GM19438 (cell line): Measurements from ENCODE around the gene VN1R4.
"Not testable (repeated sequence)": the region's sequence is repeated elsewhere in the genome, so short reads cannot be mapped to it uniquely, and the experiment has no call there.

ENCODE experiments used
- ATAC-seq: cut with Tn5 transposase; IDR thresholded peaks from one replicate; pipeline ENCODE4 v1.9.1; 2021; ENCODE audit warnings: low read depth; ENCODE audit not compliant: unreplicated experiment

VN1R4 gene

GRCh38 chr19:53267623-53268022 is at the start of gene VN1R4:
Gene VN1R4, minus strand, starts transcription at chr19:53267723. Its CDS starts 58 bp downstream, at chr19:53267665.
- not testable (repeated sequence) for ATAC-seq

- no peak for ATAC-seq
Measured at GRCh38 chr19:53311897-53312296, 44.4 kb upstream of the VN1R4 start.

DNA sequence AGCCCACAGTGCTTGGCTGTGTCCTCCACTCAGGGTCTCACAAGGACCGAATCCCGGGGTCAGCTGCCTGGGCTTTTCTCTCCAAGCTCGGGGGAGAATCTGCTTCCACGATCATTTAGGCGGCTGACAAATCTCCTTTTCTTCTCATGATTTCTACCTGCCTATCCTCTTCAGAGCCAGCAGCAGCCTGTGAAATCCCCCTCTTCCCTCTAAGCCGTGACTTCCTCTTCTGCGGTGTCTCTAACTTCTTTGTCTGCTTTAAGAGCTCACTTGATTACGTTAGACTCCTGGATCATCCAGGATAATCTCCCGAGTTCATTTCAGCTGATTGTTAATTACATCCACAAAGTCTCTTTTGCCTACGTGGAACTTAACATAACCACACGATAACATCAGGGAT is 43.5 kb upstream of the VN1R4 start:
- ATAC-seq: no peak

GRCh38 chr19:53308339-53308811 is 40.9 kb upstream of the VN1R4 start:
- ATAC-seq: no peak

DNA sequence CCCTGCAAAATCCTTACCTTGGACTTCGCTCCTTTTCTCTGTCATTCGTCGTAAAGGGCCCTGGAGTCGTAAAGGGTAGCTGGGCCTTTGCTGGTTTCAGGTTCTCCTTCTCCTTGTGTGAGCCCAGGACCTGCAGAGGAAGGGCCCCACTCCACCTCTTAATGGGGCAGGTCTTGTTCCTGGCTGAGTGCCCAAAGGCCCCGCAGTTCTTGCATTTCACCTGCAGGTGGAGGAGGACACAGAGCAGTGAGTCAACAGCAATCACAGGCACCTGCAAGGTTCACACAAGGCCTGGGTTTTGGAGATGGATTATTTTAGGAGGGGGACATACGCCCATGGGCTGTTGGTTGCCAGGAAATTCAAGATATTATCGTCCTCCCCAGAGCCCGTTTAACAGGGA is 33.8 kb upstream of the VN1R4 start:
- ATAC-seq: not testable (repeated sequence)

- ATAC-seq: no peak
Measured at GRCh38 chr19:53294786-53295441, 27.4 kb upstream of the VN1R4 start.

- ATAC-seq: no peak
Measured at GRCh38 chr19:53290758-53291549, 23.4 kb upstream of the VN1R4 start.

- no peak for ATAC-seq
Measured at GRCh38 chr19:53285087-53285486, 17.6 kb upstream of the VN1R4 start.

DNA sequence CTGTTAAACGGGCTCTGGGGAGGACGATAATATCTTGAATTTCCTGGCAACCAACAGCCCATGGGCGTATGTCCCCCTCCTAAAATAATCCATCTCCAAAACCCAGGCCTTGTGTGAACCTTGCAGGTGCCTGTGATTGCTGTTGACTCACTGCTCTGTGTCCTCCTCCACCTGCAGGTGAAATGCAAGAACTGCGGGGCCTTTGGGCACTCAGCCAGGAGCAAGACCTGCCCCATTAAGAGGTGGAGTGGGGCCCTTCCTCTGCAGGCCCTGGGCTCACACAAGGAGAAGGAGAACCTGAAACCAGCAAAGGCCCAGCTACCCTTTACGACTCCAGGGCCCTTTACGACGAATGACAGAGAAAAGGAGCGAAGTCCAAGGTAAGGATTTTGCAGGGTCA is 14.4 kb upstream of the VN1R4 start:
- ATAC-seq: not testable (repeated sequence)

DNA sequence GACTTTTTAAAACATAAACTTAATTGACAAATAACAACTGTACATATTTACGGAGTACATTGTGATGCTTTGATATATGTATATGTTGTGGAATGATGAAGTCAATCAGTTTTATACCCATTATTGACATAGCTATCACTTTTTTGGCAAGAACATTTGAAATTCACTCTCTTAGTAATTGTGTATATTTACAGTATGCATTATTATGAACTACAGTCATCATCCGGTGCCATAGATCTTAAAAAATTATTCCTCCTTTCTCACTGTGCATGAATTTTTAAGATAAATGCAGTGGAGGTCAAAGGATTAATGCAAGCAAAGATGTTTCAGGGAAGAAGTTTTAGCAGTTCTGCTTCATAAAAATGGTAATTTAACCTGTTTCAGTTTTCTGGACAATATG is 8.0 kb upstream of the VN1R4 start:
- ATAC-seq: no peak

DNA sequence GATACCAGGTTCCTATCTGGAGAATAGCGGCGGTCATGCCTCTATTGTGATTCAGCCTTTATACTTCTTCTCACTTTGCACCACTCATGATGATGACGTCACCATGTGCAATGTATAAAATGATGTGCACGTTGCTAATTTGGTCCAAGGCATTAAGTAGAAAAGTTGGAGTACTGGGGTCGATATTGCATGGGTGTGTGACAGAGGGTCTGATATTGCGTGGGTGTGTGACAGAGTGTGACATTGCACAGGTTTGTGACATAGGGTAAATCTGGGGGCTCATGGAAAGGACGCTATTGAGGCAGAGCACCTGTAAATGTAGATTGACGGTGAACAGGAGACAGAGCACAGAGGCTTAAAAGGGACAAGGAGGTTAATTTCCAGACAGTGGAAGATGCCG is 4.5 kb upstream of the VN1R4 start:
- ATAC-seq: no peak

DNA sequence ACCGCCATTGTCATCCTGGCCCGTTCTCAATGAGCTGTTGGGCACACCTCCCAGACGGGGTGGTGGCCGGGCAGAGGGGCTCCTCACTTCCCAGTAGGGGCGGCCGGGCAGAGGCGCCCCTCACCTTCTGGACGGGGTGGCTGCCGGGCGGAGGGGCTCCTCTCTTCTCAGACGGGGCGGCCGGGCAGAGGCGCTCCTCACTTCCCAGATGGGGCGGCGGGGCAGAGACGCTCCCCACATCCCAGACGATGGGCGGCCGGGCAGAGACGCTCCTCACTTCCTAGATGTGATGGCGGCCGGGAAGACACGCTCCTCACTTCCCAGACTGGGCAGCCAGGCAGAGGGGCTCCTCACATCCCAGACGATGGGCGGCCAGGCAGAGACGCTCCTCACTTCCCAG is 2.3 kb upstream of the VN1R4 start:
- ATAC-seq: not testable (repeated sequence)

DNA sequence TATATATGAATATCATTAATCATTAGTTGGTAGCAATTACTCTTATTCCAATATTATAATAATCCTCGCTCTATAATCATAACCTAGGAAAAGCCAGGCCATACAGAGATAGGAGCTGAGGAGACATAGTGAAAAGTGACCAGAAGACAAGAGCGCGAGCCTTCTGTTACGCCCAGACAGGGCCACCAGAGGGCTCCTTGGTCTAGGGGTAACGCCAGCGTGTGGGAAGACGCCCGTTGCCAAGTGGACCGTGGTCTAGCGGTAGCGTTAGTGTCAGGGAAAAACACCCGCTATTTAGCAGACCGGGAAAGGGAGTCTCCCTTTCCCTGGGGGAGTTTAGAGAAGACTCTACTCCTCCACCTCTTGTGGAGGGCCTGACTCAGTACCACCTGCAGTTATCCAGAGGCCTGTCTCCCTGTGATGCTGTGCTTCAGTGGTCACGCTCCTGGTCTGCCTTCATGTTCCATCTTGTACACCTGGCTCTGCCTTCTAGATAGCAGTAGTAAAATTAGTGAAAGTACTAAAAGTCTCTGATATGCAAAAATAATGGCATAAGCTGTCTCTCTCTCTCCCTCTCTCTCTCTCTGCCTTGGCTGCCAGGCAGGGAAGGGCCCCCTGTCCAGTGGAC is 9.7 kb downstream of the VN1R4 start, which contains the start of gene VN1R2:
TSS of gene VN1R2 (plus strand) at position 578 of the 628 bp plus-strand sequence. CDS start 84 bp downstream, outside the sequence.
- ATAC-seq: not testable (repeated sequence)

DNA sequence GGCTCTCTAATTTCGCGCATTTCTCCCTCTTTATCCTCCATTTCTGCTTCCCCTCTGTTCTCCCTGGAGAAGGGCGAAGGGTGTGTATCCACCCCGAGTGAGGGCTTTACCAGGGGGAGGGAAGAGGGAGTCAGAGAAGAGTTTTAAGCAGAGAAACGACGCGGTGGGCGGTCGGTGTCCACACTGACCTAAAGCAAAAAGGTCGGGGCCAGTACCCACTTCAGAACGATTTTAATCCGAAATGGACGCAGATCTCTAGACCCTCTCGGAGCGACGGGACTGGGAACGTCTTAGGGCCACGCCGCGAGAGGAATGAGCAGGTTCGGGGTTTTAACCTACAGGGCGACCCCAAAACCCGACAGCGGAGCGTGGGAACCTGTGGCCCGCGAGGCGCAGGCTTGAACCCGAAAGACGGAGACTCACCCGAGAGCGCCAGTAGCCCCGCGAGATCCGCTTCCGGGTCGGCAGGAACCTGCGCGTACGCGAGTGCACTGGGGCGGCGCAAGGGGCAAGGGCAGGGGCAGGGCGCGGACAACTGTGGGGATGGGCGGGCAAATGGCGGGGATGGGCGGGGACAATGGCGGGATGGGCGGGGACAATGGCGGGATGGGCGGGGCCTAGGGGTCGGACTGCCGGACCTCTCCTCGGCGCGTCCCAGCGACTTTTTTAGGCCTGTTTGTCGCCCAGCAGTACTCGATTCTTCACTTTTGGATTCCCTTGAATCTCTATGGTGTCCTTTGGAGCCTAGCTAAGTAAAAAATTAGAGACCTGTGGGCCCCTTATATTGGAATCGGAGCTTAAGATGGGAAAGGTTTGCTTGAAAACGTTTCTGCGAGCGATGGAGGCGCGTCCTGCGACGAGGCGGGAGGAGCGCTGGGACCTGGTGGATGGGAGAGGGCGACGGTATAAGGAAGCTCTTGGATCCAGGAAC is 12.8 kb downstream of the VN1R4 start, which contains the start of gene ZNF677:
TSS of gene ZNF677 (minus strand) at position 463 of the 931 bp plus-strand sequence. CDS start 3,323 bp downstream, outside the sequence.
- no peak for ATAC-seq

DNA sequence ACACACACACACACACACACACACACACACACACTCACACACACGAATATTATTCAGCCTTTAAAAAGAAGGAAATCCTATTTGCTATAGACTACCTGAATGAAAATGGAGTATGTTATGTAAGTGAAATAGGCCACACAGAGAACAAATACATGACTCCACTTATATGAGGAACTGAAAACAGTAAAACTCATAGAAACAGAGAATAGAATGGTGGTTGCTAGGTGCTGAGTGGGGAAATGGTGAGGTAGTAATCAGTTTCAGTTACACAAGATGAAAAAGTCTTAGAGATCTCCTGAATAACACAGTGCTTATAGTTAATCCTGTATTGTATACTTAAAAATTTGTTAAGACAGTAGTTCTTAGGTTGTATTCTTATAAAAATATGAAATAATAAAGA is 21.0 kb downstream of the VN1R4 start:
- ATAC-seq: no peak

DNA sequence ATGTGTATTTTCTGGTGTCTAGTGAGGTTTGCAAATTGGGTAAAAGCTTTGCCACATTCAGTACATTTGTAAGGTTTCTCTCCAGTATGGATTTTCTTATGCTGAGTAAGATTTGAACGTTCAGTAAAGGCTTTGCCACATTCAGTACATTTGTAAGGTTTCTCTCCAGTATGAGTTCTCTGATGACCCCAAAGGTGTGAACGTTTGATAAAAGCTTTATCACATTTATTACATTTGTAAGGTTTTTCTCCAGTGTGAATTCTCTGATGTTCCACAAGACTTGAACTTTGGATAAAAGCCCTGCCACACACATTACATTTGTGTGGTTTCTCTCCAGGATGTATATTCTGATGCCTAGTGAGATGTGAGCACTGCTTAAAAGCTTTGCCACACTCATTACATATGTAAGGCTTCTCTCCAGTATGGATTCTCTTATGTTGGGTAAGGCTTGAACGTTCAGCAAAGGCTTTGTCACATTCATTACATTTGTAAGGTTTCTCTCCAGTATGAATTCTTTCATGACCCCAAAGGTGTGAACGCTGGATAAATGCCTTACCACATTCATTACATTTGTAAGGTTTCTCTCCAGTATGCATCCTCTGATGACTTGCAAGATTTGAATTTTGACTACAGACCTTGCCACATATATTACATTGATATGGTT is 30.3 kb downstream of the VN1R4 start:
- no peak for ATAC-seq

DNA sequence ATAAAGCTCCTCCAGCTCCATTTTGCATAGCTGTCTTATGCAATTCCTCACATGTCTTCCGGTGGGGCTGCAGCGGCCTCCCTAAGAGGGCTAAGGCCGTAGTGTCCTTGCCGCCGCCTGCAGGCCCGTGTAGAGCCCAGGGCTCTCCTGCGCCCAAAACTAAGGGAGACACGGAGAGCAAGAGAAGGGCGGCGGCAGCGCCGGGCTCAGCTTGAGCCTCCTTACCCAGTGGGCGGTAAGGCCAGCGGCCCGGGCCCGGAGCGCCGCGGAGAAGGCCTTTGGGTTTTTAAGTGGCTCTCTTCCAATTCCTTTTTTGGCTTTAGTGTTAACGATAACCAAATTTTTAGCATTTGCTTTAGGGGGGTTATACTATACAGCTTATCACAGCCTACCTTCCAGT is 42.9 kb downstream of the VN1R4 start:
- ATAC-seq: no peak

- ATAC-seq: not testable (repeated sequence)
Measured at GRCh38 chr19:53222716-53223115, 44.8 kb downstream of the VN1R4 start.
